22Rv1 (cell line): Measurements from ENCODE around the gene FILIP1.

ENCODE experiments used
- H3K27ac ChIP-seq: fragments of 450-650 bp; 2 replicates; pipeline ENCODE4 v1.5.1; 2017
- CTCF ChIP-seq: fragments of 450-650 bp; IDR thresholded peaks from 2 replicates; pipeline ENCODE4 v1.5.1; 2017; ENCODE audit warnings: mild to moderate bottlenecking
- ZFX ChIP-seq: fragments of 450-650 bp; IDR thresholded peaks from 2 replicates; pipeline ENCODE4 v1.6.1; 2017; ENCODE audit warnings: antibody characterized with exemption, borderline replicate concordance

The FILIP1 gene

GRCh38 chr6:75493400-75494064, at the start of gene FILIP1:
FILIP1 (minus strand) TSS chr6:75493800; CDS start chr6:75414972, 78,828 bp downstream.
- no peak for TF ChIP-seq CTCF
- no peak for TF ChIP-seq ZFX
- H3K27ac ChIP-seq, result no peak within 1 kb of the TSS

- TF ChIP-seq CTCF, result no peak
- TF ChIP-seq ZFX, result no peak
- H3K27ac ChIP-seq, result no peak overlapping the region
These were observed 49.7 kb upstream of the FILIP1 start for GRCh38 chr6:75543311-75543710.

GRCh38 chr6:75539136-75539535, 45.5 kb upstream of the FILIP1 start:
- H3K27ac ChIP-seq, result no peak overlapping the region
- TF ChIP-seq CTCF, result no peak
- TF ChIP-seq ZFX, result no peak

GRCh38 chr6:75532521-75532920, 38.9 kb upstream of the FILIP1 start:
- no peak overlapping the region for H3K27ac ChIP-seq
- TF ChIP-seq CTCF, result no peak
- TF ChIP-seq ZFX, result no peak

- no peak overlapping the region for H3K27ac ChIP-seq
These were observed 37.6 kb upstream of the FILIP1 start for GRCh38 chr6:75531174-75531573.

GRCh38 chr6:75530696-75531095, 37.1 kb upstream of the FILIP1 start:
- TF ChIP-seq CTCF (no peak), ZFX (no peak)
- H3K27ac ChIP-seq, result no peak overlapping the region

More at GRCh38 chr6:75531174-75531573, 37.6 kb upstream of the FILIP1 start:
- no peak for TF ChIP-seq ZFX
- no peak for TF ChIP-seq CTCF

- TF ChIP-seq ZFX (no peak), CTCF (no peak)
- H3K27ac ChIP-seq, result no peak overlapping the region
These were observed 34.8 kb upstream of the FILIP1 start for GRCh38 chr6:75528423-75528822.
